ENCODE results near the gene HGFAC.

DNA sequence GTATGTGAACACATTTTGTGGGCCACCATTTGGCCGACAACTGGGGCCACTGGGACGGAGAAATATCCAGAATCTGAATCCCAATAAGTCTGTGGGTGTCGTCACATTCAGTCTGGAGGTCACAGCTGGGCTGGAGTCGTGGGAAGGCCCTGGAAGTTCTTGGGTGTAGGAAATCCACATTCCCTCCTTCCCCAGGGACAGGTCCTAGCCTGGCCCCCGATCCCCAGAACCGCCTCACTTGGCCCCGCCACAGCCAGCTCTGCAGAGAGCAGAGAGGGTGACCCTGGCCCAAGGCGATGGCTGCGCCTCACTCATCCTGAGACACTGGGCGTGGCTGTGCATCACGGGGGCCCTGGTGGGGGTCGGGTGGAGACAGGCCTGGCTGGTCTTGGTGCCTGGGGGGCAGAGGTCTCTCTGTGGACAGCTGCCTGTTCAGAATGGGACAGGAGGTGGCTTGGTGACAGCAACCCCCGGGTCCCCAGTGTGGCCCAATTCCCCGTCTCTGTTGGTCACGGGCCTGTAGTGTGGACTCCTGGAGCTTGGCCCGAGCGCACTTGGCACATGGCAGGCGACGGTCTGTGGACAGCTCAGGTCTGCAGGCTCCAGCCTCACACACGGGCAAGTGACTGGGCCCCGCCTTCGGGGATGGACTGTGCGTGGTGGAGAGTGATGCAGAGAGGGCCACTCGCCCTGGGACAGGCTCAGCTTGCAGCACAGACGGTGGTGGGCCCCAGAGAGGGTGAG, 37.8 kb downstream of the HGFAC start:
- TF ChIP-seq, protein P1, sequence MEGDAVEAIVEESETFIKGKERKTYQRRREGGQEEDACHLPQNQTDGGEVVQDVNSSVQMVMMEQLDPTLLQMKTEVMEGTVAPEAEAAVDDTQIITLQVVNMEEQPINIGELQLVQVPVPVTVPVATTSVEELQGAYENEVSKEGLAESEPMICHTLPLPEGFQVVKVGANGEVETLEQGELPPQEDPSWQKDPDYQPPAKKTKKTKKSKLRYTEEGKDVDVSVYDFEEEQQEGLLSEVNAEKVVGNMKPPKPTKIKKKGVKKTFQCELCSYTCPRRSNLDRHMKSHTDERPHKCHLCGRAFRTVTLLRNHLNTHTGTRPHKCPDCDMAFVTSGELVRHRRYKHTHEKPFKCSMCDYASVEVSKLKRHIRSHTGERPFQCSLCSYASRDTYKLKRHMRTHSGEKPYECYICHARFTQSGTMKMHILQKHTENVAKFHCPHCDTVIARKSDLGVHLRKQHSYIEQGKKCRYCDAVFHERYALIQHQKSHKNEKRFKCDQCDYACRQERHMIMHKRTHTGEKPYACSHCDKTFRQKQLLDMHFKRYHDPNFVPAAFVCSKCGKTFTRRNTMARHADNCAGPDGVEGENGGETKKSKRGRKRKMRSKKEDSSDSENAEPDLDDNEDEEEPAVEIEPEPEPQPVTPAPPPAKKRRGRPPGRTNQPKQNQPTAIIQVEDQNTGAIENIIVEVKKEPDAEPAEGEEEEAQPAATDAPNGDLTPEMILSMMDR (IDR thresholded peaks at IDR 0.05; ENCODE audit: low read depth, low read length), result no peak
- TF ChIP-seq EZH2phosphoT487 (IDR thresholded peaks at IDR 0.05; ENCODE audit: low read depth), result no peak
